ENCODE measurements around the gene LARGE1. TPM values are rescaled to one million over a fixed set of nuclear protein-coding genes. Genes with fewer than 3 reads are reported as not detected.
"Not testable (repeated sequence)": the region's sequence is repeated elsewhere in the genome, so short reads cannot be mapped to it uniquely, and the experiment has no call there.

The LARGE1 gene
- polyA plus RNA-seq, 5 donors, result 25.2 to 39.4 (median 31.5) TPM

- DNase-seq, result no peak
Observed at GRCh38 chr22:33481550-33481949, 438.7 kb downstream of the LARGE1 start.

- no peak for DNase-seq
Observed at GRCh38 chr22:33477120-33478111, 442.9 kb downstream of the LARGE1 start.

GRCh38 chr22:33476716-33477115 lies 443.6 kb downstream of the LARGE1 start:
- DNase-seq, result no peak

DNA sequence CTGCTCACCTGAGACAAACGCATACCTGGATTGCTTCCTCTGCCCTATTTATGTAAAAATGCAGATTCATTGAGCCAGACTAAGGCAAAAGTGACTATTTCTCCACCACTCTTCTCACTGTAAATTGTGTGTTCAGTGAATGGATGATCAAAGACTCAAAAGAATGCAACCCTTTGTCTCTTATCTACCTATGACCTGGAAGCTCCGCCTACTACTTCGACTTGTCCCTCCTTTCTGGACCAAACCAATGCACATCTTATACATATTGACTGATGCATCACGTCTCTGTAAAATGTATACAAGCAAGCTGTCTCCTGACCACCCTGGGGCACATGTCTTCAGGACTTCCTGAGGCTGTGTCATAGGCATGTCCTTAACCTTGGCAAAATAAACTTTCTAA lies 444.1 kb downstream of the LARGE1 start:
- DNase-seq, result no peak

DNA sequence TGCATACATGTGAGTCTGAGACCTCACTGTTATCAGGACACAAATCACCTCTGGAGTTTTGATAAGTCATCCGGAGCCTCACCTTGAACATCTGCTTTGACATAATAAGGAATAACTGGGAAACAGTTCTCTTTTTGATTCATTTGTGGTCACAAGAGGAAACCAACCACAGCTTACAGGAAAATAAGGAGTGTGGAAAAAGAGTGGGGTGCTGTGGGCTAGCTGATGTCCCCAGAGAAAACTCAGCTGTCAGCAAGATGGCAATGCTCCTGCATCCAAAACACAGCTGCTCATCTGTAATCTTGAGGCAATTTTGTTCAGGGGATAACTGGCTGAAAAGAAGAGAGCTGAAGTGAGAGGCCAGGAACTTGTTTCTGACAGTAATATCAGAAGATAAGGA lies 445.7 kb downstream of the LARGE1 start:
- no peak for DNase-seq

DNA sequence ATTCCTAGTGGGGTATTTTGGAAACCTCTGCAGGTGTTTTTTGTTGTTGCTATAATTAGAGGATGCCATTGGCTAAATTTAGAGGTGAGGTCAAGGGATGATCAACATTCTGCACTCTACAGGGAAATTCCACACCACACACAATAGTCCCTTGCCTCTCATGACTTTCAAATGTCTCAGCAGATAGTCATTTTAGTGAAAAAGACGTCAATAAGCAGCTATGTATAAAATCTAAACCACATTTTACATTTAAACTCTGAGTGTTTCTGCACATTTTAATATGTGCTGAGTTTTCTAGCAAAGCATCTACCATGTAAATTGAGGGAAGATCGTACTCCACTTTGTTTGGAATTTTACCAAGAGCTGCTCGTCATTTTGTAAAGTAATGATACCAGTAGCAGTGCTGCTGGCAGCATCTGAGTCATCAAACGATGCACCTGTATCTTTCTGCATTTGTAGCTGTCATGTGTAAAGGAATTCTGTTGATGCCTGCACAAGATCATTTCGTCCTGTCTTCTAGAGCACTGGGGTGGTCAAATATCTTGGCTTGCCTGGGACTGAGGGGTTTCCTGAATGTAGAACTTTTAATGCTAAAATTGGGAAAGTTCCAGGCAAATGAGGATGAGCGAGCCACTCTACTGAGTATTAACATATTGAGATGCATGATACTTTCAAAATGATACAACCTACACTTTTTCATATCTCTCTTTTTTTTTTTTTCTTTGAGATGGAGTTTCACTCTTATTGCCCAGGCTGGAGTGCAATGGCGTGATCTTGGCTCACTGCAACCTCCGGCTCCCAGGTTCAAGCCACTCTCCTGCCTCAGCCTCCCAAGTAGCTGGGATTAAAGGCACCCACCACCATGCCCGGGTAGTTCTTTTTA lies 447.6 kb downstream of the LARGE1 start:
- DNase-seq, result no peak

GRCh38 chr22:33470456-33470855 lies 449.8 kb downstream of the LARGE1 start:
- DNase-seq, result no peak

- DNase-seq, result peak in 1 of 2 donors; percentile 12
Observed at GRCh38 chr22:33467620-33468095, 452.6 kb downstream of the LARGE1 start.

DNA sequence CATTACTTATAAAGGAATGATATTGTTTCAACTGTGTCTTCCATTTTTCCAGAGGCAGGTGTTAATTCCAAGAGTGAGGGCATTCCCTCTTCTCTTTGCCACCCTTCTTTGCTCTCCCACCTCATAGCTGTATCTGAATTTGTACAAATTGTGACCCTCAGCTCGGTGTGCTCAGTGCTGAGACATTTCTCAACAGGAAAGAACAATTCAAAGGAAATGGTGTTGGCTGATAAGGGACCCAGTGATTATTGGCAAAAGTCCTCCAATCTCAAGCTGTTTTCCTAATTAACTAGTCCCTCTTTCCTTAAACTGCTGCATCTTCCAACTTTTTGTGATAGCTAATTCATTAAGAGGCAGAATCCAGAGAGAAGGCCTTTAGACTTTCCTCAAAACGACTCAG lies 453.2 kb downstream of the LARGE1 start:
- DNase-seq, result peak in 1 of 2 donors; percentile 32

DNA sequence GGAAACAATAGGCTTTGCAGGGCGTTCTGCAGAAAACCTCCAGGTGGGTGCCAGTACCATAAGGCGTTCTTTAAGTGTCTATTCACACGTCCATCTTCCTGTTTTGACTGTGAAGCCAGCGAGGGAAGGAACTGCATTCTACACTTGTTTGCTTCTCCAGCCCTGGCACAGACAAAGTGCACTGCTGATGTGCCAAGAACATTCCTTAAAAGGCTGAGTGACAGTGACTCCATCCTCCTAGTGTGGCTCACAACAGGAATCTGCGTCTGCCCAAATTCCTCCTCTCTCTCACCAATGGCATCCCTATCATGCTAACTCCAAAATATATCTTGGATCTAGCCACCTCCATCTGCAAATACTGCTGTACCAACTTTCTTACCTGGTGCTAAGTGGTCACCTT lies 454.7 kb downstream of the LARGE1 start:
- no peak for DNase-seq

DNA sequence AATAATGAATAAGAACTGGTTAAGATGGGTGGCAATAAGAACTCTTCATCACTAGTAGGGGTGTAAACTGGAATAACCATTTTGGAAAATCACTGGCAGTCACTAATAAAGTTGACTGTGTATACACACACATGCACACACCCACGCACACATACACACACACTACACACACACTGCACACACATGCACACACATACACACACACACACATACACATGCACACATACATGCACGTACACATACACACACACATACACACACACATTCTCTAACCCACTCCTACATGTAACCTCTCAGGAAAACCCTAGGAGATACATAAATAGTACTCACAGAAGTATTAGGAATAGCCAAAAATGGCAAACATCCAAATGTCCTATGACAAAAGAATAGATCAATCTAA lies 455.6 kb downstream of the LARGE1 start:
- DNase-seq, result no peak

DNA sequence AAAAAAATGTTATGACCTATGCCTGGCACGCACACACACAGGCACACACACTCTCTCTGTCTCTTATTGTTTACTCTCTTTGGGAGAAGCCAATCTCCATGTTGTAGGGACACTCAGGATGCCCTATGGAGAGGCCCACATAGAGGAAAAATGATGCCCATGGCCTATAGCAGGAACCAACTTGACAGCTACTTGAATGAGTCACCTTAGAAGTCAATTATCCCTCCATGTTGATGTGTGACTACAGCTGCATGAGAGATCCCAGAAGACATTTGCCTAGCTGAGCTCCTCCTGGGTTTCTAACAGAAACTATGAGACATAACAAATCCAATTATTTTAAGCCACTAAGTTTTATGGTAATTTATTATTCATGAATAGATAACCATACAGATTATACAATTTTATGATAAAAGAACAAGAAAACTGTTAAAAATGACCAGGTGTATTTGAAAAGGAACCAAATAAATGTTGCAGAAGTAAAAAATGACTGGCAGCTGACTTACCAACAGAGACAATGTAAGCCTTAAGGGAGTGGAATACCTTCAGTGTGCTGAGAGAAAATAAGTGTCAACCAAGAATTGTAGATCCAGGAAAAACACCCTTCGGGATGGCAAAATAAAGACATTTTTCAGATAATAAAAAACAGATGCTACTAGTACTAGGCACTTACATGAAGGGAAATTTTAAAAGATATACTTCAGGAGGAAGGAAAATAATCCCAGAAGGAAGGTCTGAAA lies 458.4 kb downstream of the LARGE1 start:
- DNase-seq, result no peak

DNA sequence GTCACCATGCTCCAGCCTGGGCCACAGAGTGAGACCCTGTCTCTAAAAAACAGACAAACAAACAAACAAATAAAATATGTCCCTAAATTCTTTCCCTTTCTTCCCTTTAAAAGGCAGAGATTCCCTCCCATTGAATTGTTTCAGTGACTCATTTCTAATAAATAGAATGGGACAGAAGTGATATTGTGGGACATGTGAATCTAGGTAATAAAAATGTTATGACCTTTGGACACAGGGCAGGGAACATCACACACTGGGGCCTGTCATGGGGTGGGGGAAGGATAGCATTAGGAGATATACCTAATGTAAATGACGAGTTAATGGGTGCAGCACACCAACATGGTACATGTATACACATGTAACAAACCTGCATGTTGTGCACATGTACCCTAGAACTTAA lies 459.0 kb downstream of the LARGE1 start:
- not testable (repeated sequence) for DNase-seq

GRCh38 chr22:33459137-33459536 lies 461.1 kb downstream of the LARGE1 start:
- DNase-seq, result no peak

GRCh38 chr22:33456511-33456910 lies 463.8 kb downstream of the LARGE1 start:
- no peak for DNase-seq

DNA sequence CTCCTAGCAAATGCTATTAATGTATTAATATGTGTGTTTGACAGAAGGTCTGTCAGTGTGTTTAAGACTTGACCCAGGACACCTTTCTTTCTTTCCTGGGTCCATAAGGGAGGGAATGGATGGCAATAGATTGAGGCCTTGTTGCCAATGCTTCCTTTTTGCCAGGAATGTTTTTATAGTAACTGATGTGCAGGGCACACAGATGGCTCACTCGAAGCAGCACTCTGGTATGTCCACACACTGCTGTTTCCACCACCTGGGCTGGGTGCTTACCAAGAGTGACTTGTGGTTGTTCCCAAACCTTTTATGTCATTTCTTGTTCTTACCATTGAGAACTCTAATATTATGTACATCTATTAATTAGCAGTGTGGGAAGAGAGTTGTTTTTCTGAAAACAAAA lies 465.2 kb downstream of the LARGE1 start:
- DNase-seq, result no peak

GRCh38 chr22:33451866-33452469 lies 468.3 kb downstream of the LARGE1 start:
- no peak for DNase-seq

DNA sequence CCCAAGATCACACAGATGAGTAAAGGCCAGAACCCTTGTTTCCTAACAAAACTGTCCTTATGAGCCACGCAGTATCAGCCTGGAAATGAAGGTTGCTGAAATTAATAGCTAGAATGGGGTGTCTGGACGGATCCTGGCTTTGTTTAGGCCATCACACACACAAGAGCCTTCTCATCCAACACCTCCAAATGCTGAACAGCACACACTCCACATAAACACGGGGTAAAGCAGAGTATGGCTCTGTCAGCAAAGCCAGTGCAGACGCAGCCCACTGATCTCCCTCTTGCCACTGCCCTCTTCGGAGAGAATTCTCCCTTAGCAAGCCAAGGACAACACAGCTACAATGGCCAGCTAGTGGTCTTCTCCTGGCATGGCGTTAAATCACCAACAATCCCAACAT lies 469.5 kb downstream of the LARGE1 start:
- no peak for DNase-seq

- DNase-seq, result no peak
Observed at GRCh38 chr22:33447733-33448132, 472.5 kb downstream of the LARGE1 start.

- peak in 1 of 2 donors; percentile 6 for DNase-seq
Observed at GRCh38 chr22:33443683-33444082, 476.6 kb downstream of the LARGE1 start.

DNA sequence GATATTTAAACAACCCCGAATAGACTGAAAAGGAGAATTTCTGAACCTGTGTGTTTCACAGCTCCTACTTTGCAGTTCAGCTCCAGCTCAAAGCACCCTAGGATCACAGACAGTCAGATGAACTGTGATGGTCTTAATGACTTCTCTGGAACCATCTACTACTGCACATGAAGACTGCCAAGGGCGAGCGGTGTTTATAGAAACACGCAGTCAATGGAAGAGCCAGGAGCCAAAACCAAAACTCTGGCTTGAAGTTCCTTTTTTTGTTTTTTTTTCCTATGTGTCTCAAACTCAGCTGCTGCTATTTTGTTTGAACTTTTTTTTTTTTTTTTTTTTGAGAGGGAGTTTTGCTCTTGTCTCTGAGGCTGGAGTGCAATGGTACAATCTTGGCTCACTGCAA lies 479.5 kb downstream of the LARGE1 start:
- DNase-seq, result peak; percentile 42 to 55

All from right lung (tissue), 5 donors.